Nephron progenitor cell (in vitro differentiated cells): ENCODE results near the gene GDE1.

Experiments
- DNase-seq: peaks from one replicate; pipeline ENCODE4 v3.0.0; 2021
- H3K27ac Mint-ChIP-seq: 2 replicates; pipeline ENCODE4 v1.8.0; 2021; ENCODE audit warnings: mild to moderate bottlenecking, moderate library complexity, mixed read lengths
- H3K27me3 Mint-ChIP-seq: 2 replicates; pipeline ENCODE4 v1.8.0; 2021; ENCODE audit warnings: mild to moderate bottlenecking, low read depth, mixed read lengths; ENCODE audit not compliant: poor library complexity
- H3K36me3 Mint-ChIP-seq: 2 replicates; pipeline ENCODE4 v1.8.0; 2021; ENCODE audit warnings: low read depth, mixed read lengths
- H3K4me1 Mint-ChIP-seq: 2 replicates; pipeline ENCODE4 v1.8.0; 2021; ENCODE audit warnings: mixed read lengths
- H3K4me3 Mint-ChIP-seq: 2 replicates; pipeline ENCODE4 v1.8.0; 2021; ENCODE audit warnings: mild to moderate bottlenecking, moderate library complexity, mixed read lengths
- H3K9me3 Mint-ChIP-seq: 2 replicates; pipeline ENCODE4 v1.8.0; 2021; ENCODE audit warnings: mild to moderate bottlenecking, moderate library complexity, mixed read lengths
- CTCF ChIP-seq: fragments of 200-600 bp; sonication (generic); IDR thresholded peaks from 2 replicates; pipeline ENCODE4 v1.5.0; 2021; ENCODE audit warnings: antibody characterized with exemption

GDE1 gene

GRCh38 chr16:19490619-19491018 lies 31.3 kb downstream of the GDE1 start:
- TF ChIP-seq CTCF = no peak
- no peak for DNase-seq
- Mint-ChIP-seq H3K4me1 (peaks cover 5% of the 10 kb centered on the region), H3K36me3 (no peaks in the 10 kb centered on the region), H3K27ac (no peak overlapping the region), H3K4me3 (no peak overlapping the region), H3K27me3 (peaks cover 3% of the 10 kb centered on the region), H3K9me3 (no peaks in the 10 kb centered on the region)

GRCh38 chr16:19488213-19488640 lies 33.7 kb downstream of the GDE1 start:
- H3K4me3 Mint-ChIP-seq = no peak overlapping the region
- H3K4me1 Mint-ChIP-seq = peaks cover 5% of the 10 kb centered on the region
- no peak overlapping the region for H3K27ac Mint-ChIP-seq
- TF ChIP-seq CTCF = no peak
- DNase-seq = no peak
- peaks cover 5% of the 10 kb centered on the region for H3K27me3 Mint-ChIP-seq
- H3K36me3 Mint-ChIP-seq = no peaks in the 10 kb centered on the region
- no peaks in the 10 kb centered on the region for H3K9me3 Mint-ChIP-seq

GRCh38 chr16:19486750-19487325 lies 35.1 kb downstream of the GDE1 start:
- Mint-ChIP-seq H3K4me1 (peaks cover 5% of the 10 kb centered on the region), H3K27ac (no peak overlapping the region), H3K27me3 (peaks cover 5% of the 10 kb centered on the region), H3K9me3 (no peaks in the 10 kb centered on the region), H3K36me3 (no peaks in the 10 kb centered on the region), H3K4me3 (no peak overlapping the region)
- TF ChIP-seq CTCF = no peak
- no peak for DNase-seq

- Mint-ChIP-seq H3K36me3 (no peaks in the 10 kb centered on the region), H3K4me3 (no peak overlapping the region), H3K4me1 (peaks cover 5% of the 10 kb centered on the region), H3K27ac (no peak overlapping the region), H3K27me3 (peaks cover 5% of the 10 kb centered on the region), H3K9me3 (no peaks in the 10 kb centered on the region)
- no peak for DNase-seq
- no peak for TF ChIP-seq CTCF
Measured at GRCh38 chr16:19486051-19486450, 35.8 kb downstream of the GDE1 start.

- Mint-ChIP-seq H3K4me3 (no peak overlapping the region), H3K27me3 (peaks cover 4% of the 10 kb centered on the region), H3K27ac (no peak overlapping the region), H3K36me3 (no peaks in the 10 kb centered on the region), H3K4me1 (peaks cover 5% of the 10 kb centered on the region), H3K9me3 (no peaks in the 10 kb centered on the region)
- DNase-seq = no peak
- no peak for TF ChIP-seq CTCF
Measured at GRCh38 chr16:19485611-19486010, 36.3 kb downstream of the GDE1 start.

- H3K27me3 Mint-ChIP-seq = peaks cover 3% of the 10 kb centered on the region
- DNase-seq = no peak
- no peaks in the 10 kb centered on the region for H3K9me3 Mint-ChIP-seq
- no peak for TF ChIP-seq CTCF
- no peak overlapping the region for H3K4me3 Mint-ChIP-seq
- H3K27ac Mint-ChIP-seq = no peak overlapping the region
- no peaks in the 10 kb centered on the region for H3K36me3 Mint-ChIP-seq
- peaks cover 5% of the 10 kb centered on the region for H3K4me1 Mint-ChIP-seq
Measured at GRCh38 chr16:19484096-19484495, 37.8 kb downstream of the GDE1 start.
